Measurements from ENCODE around the gene CCSAP.

GRCh38 chr1:229309684-229310083 is 33.2 kb downstream of the CCSAP start:
- TF ChIP-seq CTCF (IDR thresholded peaks at IDR 0.05; ENCODE audit: insufficient read depth, low read depth, low read length): no peak
- no peak for TF ChIP-seq EZH2 (IDR thresholded peaks at IDR 0.05; ENCODE audit: insufficient read depth, low read length)

All from astrocyte (in vitro differentiated cells and primary cell).